Hepatocyte (in vitro differentiated cells): ENCODE measurements around the gene MARCHF3. TPM values are rescaled to one million over a fixed set of nuclear protein-coding genes. Genes with fewer than 3 reads are reported as not detected.

ENCODE experiments used
- DNase-seq: peaks from one replicate; pipeline ENCODE4 v3.0.0-alpha.2; 2016; ENCODE audit warnings: low spot score
- H2AFZ ChIP-seq: fragments of 200-600 bp; sonication (generic); 2 replicates; pipeline ENCODE4 v1.6.0; 2016; ENCODE audit warnings: antibody characterized with exemption, mild to moderate bottlenecking
- H3K27ac ChIP-seq: fragments of 200-600 bp; sonication (generic); 2 replicates; pipeline ENCODE4 v1.5.1; 2016; ENCODE audit warnings: mild to moderate bottlenecking
- H3K27me3 ChIP-seq: fragments of 200-600 bp; sonication (generic); 2 replicates; pipeline ENCODE4 v1.6.1; 2016
- H3K36me3 ChIP-seq: fragments of 200-600 bp; sonication (generic); replicated peaks from 2 replicates; pipeline ENCODE4 v1.5.1; 2016; ENCODE audit warnings: low read depth; ENCODE audit not compliant: insufficient read depth
- H3K4me1 ChIP-seq: fragments of 200-600 bp; sonication (generic); 2 replicates; pipeline ENCODE4 v1.5.1; 2016; ENCODE audit warnings: mild to moderate bottlenecking, moderate library complexity; ENCODE audit not compliant: insufficient read depth
- H3K4me2 ChIP-seq: fragments of 200-600 bp; sonication (generic); 2 replicates; pipeline ENCODE4 v1.6.0; 2016
- H3K4me3 ChIP-seq: fragments of 200-600 bp; sonication (generic); 2 replicates; pipeline ENCODE4 v1.5.1; 2016; ENCODE audit warnings: mild to moderate bottlenecking
- H3K79me2 ChIP-seq: fragments of 200-600 bp; sonication (generic); 2 replicates; pipeline ENCODE4 v1.6.0; 2017; ENCODE audit warnings: mild to moderate bottlenecking
- H3K9me2 ChIP-seq: fragments of 200-600 bp; sonication (generic); replicated peaks from 2 replicates; pipeline ENCODE4 v1.6.0; 2017; ENCODE audit warnings: mild to moderate bottlenecking; ENCODE audit not compliant: insufficient read depth
- H3K9me3 ChIP-seq: fragments of 200-600 bp; sonication (generic); 2 replicates; pipeline ENCODE4 v1.5.1; 2016; ENCODE audit warnings: low read depth, mild to moderate bottlenecking
- H4K20me1 ChIP-seq: fragments of 200-600 bp; sonication (generic); 2 replicates; pipeline ENCODE4 v1.6.0; 2016; ENCODE audit warnings: mild to moderate bottlenecking; ENCODE audit not compliant: insufficient read depth, poor library complexity, severe bottlenecking
- CTCF ChIP-seq: fragments of 200-600 bp; sonication (generic); IDR thresholded peaks from 2 replicates; pipeline ENCODE4 v1.5.1; 2016; ENCODE audit warnings: antibody characterized with exemption, mild to moderate bottlenecking; ENCODE audit not compliant: poor library complexity
- EZH2 ChIP-seq: fragments of 200-600 bp; sonication (generic); IDR thresholded peaks from 2 replicates; pipeline ENCODE4 v1.6.1; 2016; ENCODE audit warnings: antibody characterized with exemption, mild to moderate bottlenecking, borderline replicate concordance
- EZH2phosphoT487 ChIP-seq: fragments of 200-600 bp; sonication (generic); IDR thresholded peaks from one replicate; pipeline ENCODE4 v1.6.1; 2018; ENCODE audit warnings: antibody characterized with exemption, mild to moderate bottlenecking, low read depth, moderate library complexity; ENCODE audit not compliant: unreplicated experiment, severe bottlenecking
- WGBS: methylation state at CpG from one replicate; pipeline ENCODE4 v1.1.6; 2016; ENCODE audit warnings: low lambda C conversion rate; ENCODE audit errors: missing lambda C conversion rate; 5-methylcytosine and 5-hydroxymethylcytosine counted together
- polyA plus RNA-seq: library from polyadenylated mRNA; unstranded; fragments of >200 nt; fragmentation: Nextera tagmentation; extraction: Ambion mirVana; gene quantifications from 2 replicates; pipeline ENCODE4 v1.2.1, GENCODE V29; 2016
- total RNA-seq: library from RNA; depleted of rRNA; stranded (reverse); fragments of >200 nt; gene quantifications from 2 replicates; pipeline ENCODE4 v1.2.3, GENCODE V29; 2014

Gene MARCHF3
- total and polyA plus RNA-seq, 2 experiments from 2014 or later, result 9.4 to 20.4 TPM

- no peaks in the 10 kb centered on the region for H3K9me3 ChIP-seq
- no peaks in the 10 kb centered on the region for H3K9me2 ChIP-seq
- WGBS, result 84% methylated on average over 1 of the region's 1 CpG
- H3K4me2 ChIP-seq, result no peak overlapping the region
- no peak for TF ChIP-seq EZH2
- TF ChIP-seq EZH2phosphoT487, result no peak
- no peak for TF ChIP-seq CTCF
- no peaks in the 10 kb centered on the region for H4K20me1 ChIP-seq
- no peak overlapping the region for H2AFZ ChIP-seq
- no peaks in the 10 kb centered on the region for H3K79me2 ChIP-seq
- H3K27me3 ChIP-seq, result no peaks in the 10 kb centered on the region
- DNase-seq, result no peak
- H3K36me3 ChIP-seq, result no peaks in the 10 kb centered on the region
- H3K4me1 ChIP-seq, result no peaks in the 10 kb centered on the region
- H3K4me3 ChIP-seq, result no peak overlapping the region
- no peak overlapping the region for H3K27ac ChIP-seq
Observed at GRCh38 chr5:126961128-126961527, 69.2 kb downstream of the MARCHF3 start.

- no peak for DNase-seq
- no peaks in the 10 kb centered on the region for H3K36me3 ChIP-seq
- no peaks in the 10 kb centered on the region for H3K9me3 ChIP-seq
- H3K9me2 ChIP-seq, result no peaks in the 10 kb centered on the region
- TF ChIP-seq CTCF (no peak), EZH2phosphoT487 (no peak), EZH2 (no peak)
- no peak overlapping the region for H3K4me2 ChIP-seq
- no peak overlapping the region for H3K27ac ChIP-seq
- no peaks in the 10 kb centered on the region for H3K27me3 ChIP-seq
- no peak overlapping the region for H3K4me3 ChIP-seq
- no peaks in the 10 kb centered on the region for H3K4me1 ChIP-seq
- H4K20me1 ChIP-seq, result no peaks in the 10 kb centered on the region
- no peak overlapping the region for H2AFZ ChIP-seq
- H3K79me2 ChIP-seq, result no peaks in the 10 kb centered on the region
Observed at GRCh38 chr5:126959188-126959587, 71.2 kb downstream of the MARCHF3 start.

- WGBS, result 93% methylated on average over 2 of the region's 2 CpGs
- Histone ChIP-seq H4K20me1 (no peaks in the 10 kb centered on the region), H3K36me3 (no peaks in the 10 kb centered on the region), H3K4me3 (no peak overlapping the region), H3K27ac (no peak overlapping the region), H2AFZ (no peak overlapping the region), H3K27me3 (no peaks in the 10 kb centered on the region), H3K9me2 (no peaks in the 10 kb centered on the region), H3K9me3 (no peaks in the 10 kb centered on the region), H3K4me2 (no peak overlapping the region), H3K4me1 (no peaks in the 10 kb centered on the region), H3K79me2 (no peaks in the 10 kb centered on the region)
- no peak for DNase-seq
- TF ChIP-seq EZH2phosphoT487 (no peak), CTCF (no peak), EZH2 (no peak)
Observed at GRCh38 chr5:126956991-126957390, 73.4 kb downstream of the MARCHF3 start.

- no peaks in the 10 kb centered on the region for H3K79me2 ChIP-seq
- no peaks in the 10 kb centered on the region for H3K27me3 ChIP-seq
- no peaks in the 10 kb centered on the region for H3K9me3 ChIP-seq
- H3K4me1 ChIP-seq, result no peaks in the 10 kb centered on the region
- no peaks in the 10 kb centered on the region for H4K20me1 ChIP-seq
- no peak for DNase-seq
- no peak overlapping the region for H2AFZ ChIP-seq
- no peaks in the 10 kb centered on the region for H3K9me2 ChIP-seq
- WGBS, result 90% methylated on average over 3 of the region's 3 CpGs
- H3K4me3 ChIP-seq, result no peak overlapping the region
- TF ChIP-seq EZH2phosphoT487 (no peak), EZH2 (no peak), CTCF (no peak)
- H3K27ac ChIP-seq, result no peak overlapping the region
- no peaks in the 10 kb centered on the region for H3K36me3 ChIP-seq
- H3K4me2 ChIP-seq, result no peak overlapping the region
Observed at GRCh38 chr5:126954981-126955380, 75.4 kb downstream of the MARCHF3 start.
